Breast epithelium (tissue), 3 donors: ENCODE data around the gene ISYNA1.

Source experiments
- POLR2A ChIP-seq: fragments of 450-650 bp; IDR thresholded peaks from one replicate; pipeline ENCODE4 v1.6.1; 2016; ENCODE audit warnings: antibody characterized with exemption, mild to moderate bottlenecking, moderate library complexity
- TF ChIP-seq, protein P1 (sequence below), 3 donors: fragments of 450-650 bp; IDR thresholded peaks; one replicate each; pipeline ENCODE4 v1.5.1; 2016 to 2017; ENCODE audit warnings: antibody characterized with exemption in 3 of 3, mild to moderate bottlenecking in 3 of 3, moderate library complexity in 3 of 3

DNA sequence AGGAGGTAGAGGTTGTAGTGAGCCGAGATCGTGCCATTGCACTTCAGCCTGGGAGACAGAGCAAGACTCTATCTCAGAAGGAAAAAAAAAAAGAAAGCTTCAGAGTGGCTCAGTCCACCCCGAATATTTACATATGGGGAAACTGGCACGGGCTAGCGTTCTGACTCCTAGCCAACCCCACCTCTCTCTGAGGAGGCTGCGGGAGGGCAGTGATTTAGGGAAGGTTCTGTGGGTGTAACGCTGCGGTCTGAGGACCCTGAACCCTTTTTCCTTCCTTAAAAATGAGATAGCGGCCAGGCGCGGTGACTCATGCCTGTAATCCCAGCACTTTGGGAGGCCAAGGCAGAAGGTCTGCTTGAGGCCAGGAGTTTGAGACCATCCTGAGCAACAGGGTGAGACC lies 45.5 kb downstream of the ISYNA1 start:
- TF ChIP-seq, protein P1, sequence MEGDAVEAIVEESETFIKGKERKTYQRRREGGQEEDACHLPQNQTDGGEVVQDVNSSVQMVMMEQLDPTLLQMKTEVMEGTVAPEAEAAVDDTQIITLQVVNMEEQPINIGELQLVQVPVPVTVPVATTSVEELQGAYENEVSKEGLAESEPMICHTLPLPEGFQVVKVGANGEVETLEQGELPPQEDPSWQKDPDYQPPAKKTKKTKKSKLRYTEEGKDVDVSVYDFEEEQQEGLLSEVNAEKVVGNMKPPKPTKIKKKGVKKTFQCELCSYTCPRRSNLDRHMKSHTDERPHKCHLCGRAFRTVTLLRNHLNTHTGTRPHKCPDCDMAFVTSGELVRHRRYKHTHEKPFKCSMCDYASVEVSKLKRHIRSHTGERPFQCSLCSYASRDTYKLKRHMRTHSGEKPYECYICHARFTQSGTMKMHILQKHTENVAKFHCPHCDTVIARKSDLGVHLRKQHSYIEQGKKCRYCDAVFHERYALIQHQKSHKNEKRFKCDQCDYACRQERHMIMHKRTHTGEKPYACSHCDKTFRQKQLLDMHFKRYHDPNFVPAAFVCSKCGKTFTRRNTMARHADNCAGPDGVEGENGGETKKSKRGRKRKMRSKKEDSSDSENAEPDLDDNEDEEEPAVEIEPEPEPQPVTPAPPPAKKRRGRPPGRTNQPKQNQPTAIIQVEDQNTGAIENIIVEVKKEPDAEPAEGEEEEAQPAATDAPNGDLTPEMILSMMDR (IDR thresholded peaks at IDR 0.05): no peak
- no peak for TF ChIP-seq POLR2A
